HepG2 (cell line): ENCODE data around the gene KDM5B. TPM values are rescaled to one million over a fixed set of nuclear protein-coding genes. Genes with fewer than 3 reads are reported as not detected.

Experiments used
- ATAC-seq: fragments of 200-7000 bp; cut with Tn5 transposase; 3 replicates; pipeline ENCODE4 v1.9.1; 2020; ENCODE audit warnings: mild to moderate bottlenecking, moderate library complexity
- BruUV-seq: library from RNA; stranded (reverse); fragments of 400-500 nt; replicated peaks from 2 replicates; lab custom pipeline; 2021; lab: Mats Ljungman, UMichigan
- CTCF ChIA-PET: fragments of 300-600 bp; formaldehyde crosslinking; extraction: SDS; loops from one replicate; lab custom pipeline; 2021; ENCODE audit warnings: low total read pairs, inconsistent platforms, low intra/inter-chr PET ratio; lab: Yijun Ruan, JAX
- POLR2A ChIA-PET: fragments of 350-600 bp; sonication (Branson Sonifier 250); formaldehyde crosslinking; loops from one replicate; lab custom pipeline; 2020; ENCODE audit warnings: antibody characterized with exemption, inconsistent platforms; lab: Yijun Ruan, JAX
- DNase-seq: peaks from one replicate; pipeline ENCODE4 v3.0.0-alpha.2; 2015; ENCODE audit warnings: low spot score
- FAIRE-seq: peaks from 3 replicates; lab custom pipeline; 2011; peaks lifted over from hg19 to GRCh38; lab: Jason Lieb, UNC
- H2AFZ ChIP-seq: one replicate; pipeline ENCODE4 v1.6.1; 2011; ENCODE audit warnings: low read length, inconsistent platforms
- H3K27ac ChIP-seq: fragments of 300-600 bp; 3 replicates; pipeline ENCODE4 v1.8.0; 2011; ENCODE audit warnings: mixed run types, mild to moderate bottlenecking, mixed read lengths, low read length, inconsistent platforms; ENCODE audit not compliant: insufficient read depth; ENCODE audit errors: extremely low read length
- H3K27me3 ChIP-seq, 2 experiments: fragments of 200-600 bp in 1 of 2; 2 replicates in 1 of 2; 3 replicates in 1 of 2; pipeline versions ENCODE4 v1.6.0 to v1.8.0; 2011; ENCODE audit warnings: low read length in 2 of 2, mild to moderate bottlenecking in 2 of 2, moderate library complexity in 2 of 2, inconsistent platforms in 1 of 2; ENCODE audit not compliant: insufficient read depth in 2 of 2, control insufficient read depth in 1 of 2
- H3K36me3 ChIP-seq, 2 experiments: fragments of 200-600 bp in 1 of 2; replicated peaks in 1 of 2; 2 replicates in 1 of 2; 3 replicates in 1 of 2; pipeline versions ENCODE4 v1.5.1 to v1.8.0; 2011; ENCODE audit warnings: low read length in 2 of 2, inconsistent platforms in 1 of 2; ENCODE audit not compliant: insufficient read depth in 2 of 2, control insufficient read depth in 1 of 2
- H3K4me1 ChIP-seq: 2 replicates; pipeline ENCODE4 v1.5.1; 2012; ENCODE audit warnings: low read length, inconsistent platforms; ENCODE audit not compliant: insufficient read depth
- H3K4me2 ChIP-seq: 2 replicates; pipeline ENCODE4 v1.6.0; 2011; ENCODE audit warnings: low read depth, low read length, inconsistent platforms
- H3K4me3 ChIP-seq, 3 experiments: fragments of 200-600 bp in 1 of 3; sonication (generic), shearing (Covaris generic) in 1 of 3; replicated peaks in 1 of 3; 2 replicates each; pipeline ENCODE4 v1.5.1; 2011 to 2016; ENCODE audit warnings: low read length in 3 of 3, inconsistent platforms in 2 of 3, low read depth in 2 of 3, mild to moderate bottlenecking in 2 of 3, control low read depth in 1 of 3, mixed read lengths in 1 of 3; ENCODE audit not compliant: insufficient read depth in 1 of 3
- H3K79me2 ChIP-seq: one replicate; pipeline ENCODE4 v1.6.1; 2011; ENCODE audit warnings: low read length, inconsistent platforms; ENCODE audit not compliant: insufficient read depth
- H3K9ac ChIP-seq: 2 replicates; pipeline ENCODE4 v1.6.0; 2011; ENCODE audit warnings: mild to moderate bottlenecking, low read depth, low read length, inconsistent platforms; ENCODE audit not compliant: insufficient read depth
- H3K9me3 ChIP-seq: 2 replicates; pipeline ENCODE4 v1.5.1; 2012; ENCODE audit warnings: mild to moderate bottlenecking, low read length
- H4K20me1 ChIP-seq: 2 replicates; pipeline ENCODE4 v1.6.0; 2011; ENCODE audit warnings: inconsistent platforms, mild to moderate bottlenecking, low read length, moderate library complexity; ENCODE audit not compliant: insufficient read depth
- FOXC1 ChIP-seq: sonication (generic); formaldehyde crosslinking; IDR thresholded peaks from 2 replicates; pipeline ENCODE4 v1.8.0; 2022; ENCODE audit warnings: mild to moderate bottlenecking, missing genetic modification reagents, borderline replicate concordance
- MEIS1 ChIP-seq: sonication (generic); formaldehyde crosslinking; IDR thresholded peaks from 2 replicates; pipeline ENCODE4 v1.9.0; 2021; ENCODE audit warnings: mild to moderate bottlenecking, missing genetic modification reagents, moderate library complexity, borderline replicate concordance
- PHF5A ChIP-seq: IDR thresholded peaks from one replicate; pipeline ENCODE4 v1.6.1; 2018; ENCODE audit warnings: low read depth, missing genetic modification reagents; ENCODE audit not compliant: unreplicated experiment
- SAFB2 ChIP-seq: sonication (generic); formaldehyde crosslinking; IDR thresholded peaks from 2 replicates; pipeline ENCODE4 v1.5.1; 2020; ENCODE audit warnings: missing genetic modification reagents, low read depth, mild to moderate bottlenecking, borderline replicate concordance
- SMARCC2 ChIP-seq: fragments of 450-650 bp; IDR thresholded peaks from 2 replicates; pipeline ENCODE4 v1.6.1; 2017; ENCODE audit warnings: antibody characterized with exemption, mild to moderate bottlenecking
- WGBS: methylation state at CpG from one replicate; pipeline ENCODE4 v1.1.6; 2017; ENCODE audit warnings: low lambda C conversion rate; 5-methylcytosine and 5-hydroxymethylcytosine counted together
- in situ Hi-C: cut with HindIII; loops from 2 replicates; pipeline ENCODE4 v1.10.0; 2017; ENCODE audit warnings: low pct_unique_long_range_greater_than_20kb; ENCODE audit not compliant: extremely low pct_ligation_motif_present
- intact Hi-C: fragments of 100-400 bp; cut with micrococcal nuclease; formaldehyde crosslinking; loops from one replicate; pipeline ENCODE4 v1.10.0; 2022; ENCODE audit not compliant: unreplicated experiment
- polyA plus RNA-seq, 8 experiments: library from polyadenylated mRNA; depleted of rRNA in 3 of 8; stranded (reverse) in 7 of 8; unstranded in 1 of 8; fragments of >200 nt; fragmentation: Illumina TruSeq in 4 of 8; extraction: Trizol in 4 of 8; gene quantifications; 2 replicates each; pipeline versions ENCODE4 v1.2.1 to v1.2.3, GENCODE V29; 2011 to 2016; ENCODE audit warnings: low read depth in 4 of 8, missing spikeins in 1 of 8, mixed read lengths in 1 of 8; ENCODE audit not compliant: insufficient read depth in 1 of 8
- total RNA-seq, 5 experiments: library from RNA; depleted of rRNA; stranded (reverse); fragments of >200 nt; fragmentation: Illumina TruSeq; extraction: Trizol; gene quantifications; 2 replicates each; pipeline ENCODE4 v1.2.3, GENCODE V29; 2016; ENCODE audit warnings: low read depth in 1 of 5
- TF ChIP-seq, protein P1 (sequence below): sonication (generic); formaldehyde crosslinking; IDR thresholded peaks from 2 replicates; pipeline ENCODE4 v1.4.0; 2020; ENCODE audit warnings: missing genetic modification reagents, borderline replicate concordance
- TF ChIP-seq, protein P2 (sequence below), 2 experiments: fragments of 450-650 bp in 1 of 2; sonication (generic) in 1 of 2; formaldehyde crosslinking in 1 of 2; IDR thresholded peaks; 2 replicates each; pipeline versions ENCODE4 v1.6.1 to v1.8.0; 2016 to 2022; ENCODE audit warnings: antibody characterized with exemption in 1 of 2, mild to moderate bottlenecking in 1 of 2, missing genetic modification reagents in 1 of 2
- TF ChIP-seq, protein P3 (sequence below): sonication (generic); formaldehyde crosslinking; IDR thresholded peaks from 2 replicates; pipeline ENCODE4 v1.5.0; 2020; ENCODE audit warnings: mild to moderate bottlenecking, missing genetic modification reagents

Gene KDM5B
- total and polyA plus RNA-seq, 2 of the 13 experiments (the other 11 are each of a cell fraction or from before 2014, with no cell fraction given), result 34.2 to 35.4 TPM

DNA sequence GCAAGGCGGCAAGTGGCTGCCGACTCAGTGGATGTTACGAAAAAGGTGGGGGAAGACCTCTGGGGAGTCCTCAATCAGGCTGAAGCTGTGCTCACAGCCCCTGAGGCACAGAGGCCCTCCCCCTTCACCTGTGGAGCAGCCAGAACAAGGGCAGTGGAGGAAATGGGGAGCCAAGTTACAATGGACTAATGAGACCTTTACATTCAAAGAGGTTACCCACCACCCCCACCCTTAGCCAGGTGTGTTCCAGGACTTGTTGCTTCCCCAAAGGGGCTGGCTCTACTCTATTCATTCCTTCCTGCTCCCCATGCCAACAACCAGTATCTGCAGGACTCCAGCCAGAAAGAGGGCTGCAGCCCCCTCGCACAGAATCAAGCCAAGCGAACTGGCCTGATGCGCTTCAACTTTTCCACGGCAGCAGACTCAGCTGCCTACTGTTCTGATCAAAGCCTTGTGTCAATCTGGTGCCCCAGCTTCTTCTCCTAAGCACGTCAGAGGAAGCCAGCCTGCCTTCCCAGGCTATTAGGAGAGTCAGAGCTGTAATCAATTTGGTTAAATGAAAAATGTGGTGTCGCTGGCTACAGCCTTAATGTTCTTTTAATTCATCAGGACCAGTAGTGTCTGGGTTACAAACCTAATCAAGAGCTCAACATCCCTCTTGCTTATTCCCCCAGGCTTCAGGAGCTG is 96.1 kb downstream of the KDM5B start:
- intact Hi-C loops (loop anchor here (10.0 kb wide), 3 partner anchors 207 to 367 kb away; partner anchors contain the start of genes PPP1R12B and UBE2T), in situ Hi-C loops (loop anchor here (10.0 kb wide), 1 partner anchor 517 kb away; the partner anchor contains the start of gene LGR6)
- CTCF ChIA-PET, result no interaction called here
- no peak overlapping the region for H3K4me2 ChIP-seq
- 0 out of 2 replicates have a peak, but pooled peaks cover 8% of the 10 kb centered on the region for H3K4me1 ChIP-seq
- H3K27ac ChIP-seq, result no peak overlapping the region
- H3K4me3 ChIP-seq, result no peak overlapping the region
- no peak for DNase-seq
- POLR2A ChIA-PET, result no interaction called here
- no peaks in the 10 kb centered on the region; the same call in 1 of the 2 replicates for H4K20me1 ChIP-seq
- WGBS, result 58% methylated on average over 9 of the region's 9 CpGs
- H3K36me3 ChIP-seq, result no peaks in the 10 kb centered on the region
- H2AFZ ChIP-seq, result no peak overlapping the region
- no peaks in the 10 kb centered on the region for H3K9me3 ChIP-seq
- H3K27me3 ChIP-seq, result peaks cover 21 to 78% of the 10 kb centered on the region in 2 experiments; a peak in 4 of 5 replicates
- ATAC-seq, result no peak
- no peaks in the 10 kb centered on the region for H3K79me2 ChIP-seq
- BruUV-seq, result no TSS peak
- H3K9ac ChIP-seq, result no peak overlapping the region
- no peak for FAIRE-seq
- TF ChIP-seq SAFB2 (CRISPR knock-in tag) (no peak), FOXC1 (no peak), MEIS1 (CRISPR knock-in tag) (no peak), SMARCC2 (no peak), PHF5A (CRISPR knock-in tag) (no peak)
- TF ChIP-seq, protein P1, sequence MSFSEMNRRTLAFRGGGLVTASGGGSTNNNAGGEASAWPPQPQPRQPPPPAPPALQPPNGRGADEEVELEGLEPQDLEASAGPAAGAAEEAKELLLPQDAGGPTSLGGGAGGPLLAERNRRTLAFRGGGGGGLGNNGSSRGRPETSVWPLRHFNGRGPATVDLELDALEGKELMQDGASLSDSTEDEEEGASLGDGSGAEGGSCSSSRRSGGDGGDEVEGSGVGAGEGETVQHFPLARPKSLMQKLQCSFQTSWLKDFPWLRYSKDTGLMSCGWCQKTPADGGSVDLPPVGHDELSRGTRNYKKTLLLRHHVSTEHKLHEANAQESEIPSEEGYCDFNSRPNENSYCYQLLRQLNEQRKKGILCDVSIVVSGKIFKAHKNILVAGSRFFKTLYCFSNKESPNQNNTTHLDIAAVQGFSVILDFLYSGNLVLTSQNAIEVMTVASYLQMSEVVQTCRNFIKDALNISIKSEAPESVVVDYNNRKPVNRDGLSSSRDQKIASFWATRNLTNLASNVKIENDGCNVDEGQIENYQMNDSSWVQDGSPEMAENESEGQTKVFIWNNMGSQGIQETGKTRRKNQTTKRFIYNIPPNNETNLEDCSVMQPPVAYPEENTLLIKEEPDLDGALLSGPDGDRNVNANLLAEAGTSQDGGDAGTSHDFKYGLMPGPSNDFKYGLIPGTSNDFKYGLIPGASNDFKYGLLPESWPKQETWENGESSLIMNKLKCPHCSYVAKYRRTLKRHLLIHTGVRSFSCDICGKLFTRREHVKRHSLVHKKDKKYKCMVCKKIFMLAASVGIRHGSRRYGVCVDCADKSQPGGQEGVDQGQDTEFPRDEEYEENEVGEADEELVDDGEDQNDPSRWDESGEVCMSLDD (CRISPR knock-in tag), result no peak
- TF ChIP-seq, protein P2, sequence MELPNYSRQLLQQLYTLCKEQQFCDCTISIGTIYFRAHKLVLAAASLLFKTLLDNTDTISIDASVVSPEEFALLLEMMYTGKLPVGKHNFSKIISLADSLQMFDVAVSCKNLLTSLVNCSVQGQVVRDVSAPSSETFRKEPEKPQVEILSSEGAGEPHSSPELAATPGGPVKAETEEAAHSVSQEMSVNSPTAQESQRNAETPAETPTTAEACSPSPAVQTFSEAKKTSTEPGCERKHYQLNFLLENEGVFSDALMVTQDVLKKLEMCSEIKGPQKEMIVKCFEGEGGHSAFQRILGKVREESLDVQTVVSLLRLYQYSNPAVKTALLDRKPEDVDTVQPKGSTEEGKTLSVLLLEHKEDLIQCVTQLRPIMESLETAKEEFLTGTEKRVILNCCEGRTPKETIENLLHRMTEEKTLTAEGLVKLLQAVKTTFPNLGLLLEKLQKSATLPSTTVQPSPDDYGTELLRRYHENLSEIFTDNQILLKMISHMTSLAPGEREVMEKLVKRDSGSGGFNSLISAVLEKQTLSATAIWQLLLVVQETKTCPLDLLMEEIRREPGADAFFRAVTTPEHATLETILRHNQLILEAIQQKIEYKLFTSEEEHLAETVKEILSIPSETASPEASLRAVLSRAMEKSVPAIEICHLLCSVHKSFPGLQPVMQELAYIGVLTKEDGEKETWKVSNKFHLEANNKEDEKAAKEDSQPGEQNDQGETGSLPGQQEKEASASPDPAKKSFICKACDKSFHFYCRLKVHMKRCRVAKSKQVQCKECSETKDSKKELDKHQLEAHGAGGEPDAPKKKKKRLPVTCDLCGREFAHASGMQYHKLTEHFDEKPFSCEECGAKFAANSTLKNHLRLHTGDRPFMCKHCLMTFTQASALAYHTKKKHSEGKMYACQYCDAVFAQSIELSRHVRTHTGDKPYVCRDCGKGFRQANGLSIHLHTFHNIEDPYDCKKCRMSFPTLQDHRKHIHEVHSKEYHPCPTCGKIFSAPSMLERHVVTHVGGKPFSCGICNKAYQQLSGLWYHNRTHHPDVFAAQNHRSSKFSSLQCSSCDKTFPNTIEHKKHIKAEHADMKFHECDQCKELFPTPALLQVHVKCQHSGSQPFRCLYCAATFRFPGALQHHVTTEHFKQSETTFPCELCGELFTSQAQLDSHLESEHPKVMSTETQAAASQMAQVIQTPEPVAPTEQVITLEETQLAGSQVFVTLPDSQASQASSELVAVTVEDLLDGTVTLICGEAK (IDR thresholded peaks at IDR 0.05), result no peak
- TF ChIP-seq, protein P2 (CRISPR knock-in tag; IDR thresholded peaks at IDR 0.05), result no peak
- TF ChIP-seq, protein P3, sequence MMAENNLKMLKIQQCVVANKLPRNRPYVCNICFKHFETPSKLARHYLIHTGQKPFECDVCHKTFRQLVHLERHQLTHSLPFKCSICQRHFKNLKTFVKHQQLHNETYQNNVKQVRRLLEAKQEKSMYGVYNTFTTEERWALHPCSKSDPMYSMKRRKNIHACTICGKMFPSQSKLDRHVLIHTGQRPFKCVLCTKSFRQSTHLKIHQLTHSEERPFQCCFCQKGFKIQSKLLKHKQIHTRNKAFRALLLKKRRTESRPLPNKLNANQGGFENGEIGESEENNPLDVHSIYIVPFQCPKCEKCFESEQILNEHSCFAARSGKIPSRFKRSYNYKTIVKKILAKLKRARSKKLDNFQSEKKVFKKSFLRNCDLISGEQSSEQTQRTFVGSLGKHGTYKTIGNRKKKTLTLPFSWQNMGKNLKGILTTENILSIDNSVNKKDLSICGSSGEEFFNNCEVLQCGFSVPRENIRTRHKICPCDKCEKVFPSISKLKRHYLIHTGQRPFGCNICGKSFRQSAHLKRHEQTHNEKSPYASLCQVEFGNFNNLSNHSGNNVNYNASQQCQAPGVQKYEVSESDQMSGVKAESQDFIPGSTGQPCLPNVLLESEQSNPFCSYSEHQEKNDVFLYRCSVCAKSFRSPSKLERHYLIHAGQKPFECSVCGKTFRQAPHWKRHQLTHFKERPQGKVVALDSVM, result no peak
